GM12878 (cell line): ENCODE data around the gene MORC1.

Source experiments
- EGR1 ChIP-seq, 2 experiments: IDR thresholded peaks; 1 replicate in 1 of 2; 2 replicates in 1 of 2; pipeline ENCODE4 v1.6.1; 2011 to 2012; ENCODE audit warnings: low read depth in 2 of 2, low read length in 2 of 2, borderline replicate concordance in 1 of 2, mild to moderate bottlenecking in 1 of 2, moderate library complexity in 1 of 2
- JUNB ChIP-seq: IDR thresholded peaks from 2 replicates; pipeline ENCODE4 v1.6.1; 2016; ENCODE audit warnings: antibody characterized with exemption, mild to moderate bottlenecking
- MXI1 ChIP-seq: fragments of 150-350 bp; IDR thresholded peaks from 2 replicates; pipeline ENCODE4 v1.6.1; 2011; ENCODE audit warnings: low read depth, mild to moderate bottlenecking, inconsistent platforms, low read length, improper control_type of control experiment
- NFYB ChIP-seq: IDR thresholded peaks from 2 replicates; pipeline ENCODE4 v1.6.1; 2011; ENCODE audit warnings: low read depth, mild to moderate bottlenecking, low read length, improper control_type of control experiment, moderate library complexity; ENCODE audit not compliant: insufficient read depth
- STAT3 ChIP-seq: IDR thresholded peaks from 2 replicates; pipeline ENCODE4 v1.6.1; 2011; ENCODE audit warnings: low read depth, low read length, improper control_type of control experiment
- TF ChIP-seq, protein P1 (sequence below), 3 experiments: IDR thresholded peaks in 2 of 3; conservative IDR thresholded peaks in 1 of 3; 2 replicates each; pipeline ENCODE4 v1.5.1; 2011; ENCODE audit warnings: low read depth in 3 of 3, low read length in 3 of 3, mild to moderate bottlenecking in 3 of 3, control low read depth in 2 of 3, moderate library complexity in 2 of 3, inconsistent platforms in 1 of 3, mixed read lengths in 1 of 3; ENCODE audit not compliant: control insufficient read depth in 2 of 3, insufficient read depth in 1 of 3; ENCODE audit errors: extremely low read depth in 1 of 3

- TF ChIP-seq EGR1 (IDR thresholded peaks at IDR 0.05; ENCODE audit: borderline replicate concordance in 1 of 2, low read depth in 2 of 2, low read length in 2 of 2) (no peak), NFYB (no peak), MXI1 (no peak), JUNB (no peak), STAT3 (no peak)
- TF ChIP-seq, protein P1, sequence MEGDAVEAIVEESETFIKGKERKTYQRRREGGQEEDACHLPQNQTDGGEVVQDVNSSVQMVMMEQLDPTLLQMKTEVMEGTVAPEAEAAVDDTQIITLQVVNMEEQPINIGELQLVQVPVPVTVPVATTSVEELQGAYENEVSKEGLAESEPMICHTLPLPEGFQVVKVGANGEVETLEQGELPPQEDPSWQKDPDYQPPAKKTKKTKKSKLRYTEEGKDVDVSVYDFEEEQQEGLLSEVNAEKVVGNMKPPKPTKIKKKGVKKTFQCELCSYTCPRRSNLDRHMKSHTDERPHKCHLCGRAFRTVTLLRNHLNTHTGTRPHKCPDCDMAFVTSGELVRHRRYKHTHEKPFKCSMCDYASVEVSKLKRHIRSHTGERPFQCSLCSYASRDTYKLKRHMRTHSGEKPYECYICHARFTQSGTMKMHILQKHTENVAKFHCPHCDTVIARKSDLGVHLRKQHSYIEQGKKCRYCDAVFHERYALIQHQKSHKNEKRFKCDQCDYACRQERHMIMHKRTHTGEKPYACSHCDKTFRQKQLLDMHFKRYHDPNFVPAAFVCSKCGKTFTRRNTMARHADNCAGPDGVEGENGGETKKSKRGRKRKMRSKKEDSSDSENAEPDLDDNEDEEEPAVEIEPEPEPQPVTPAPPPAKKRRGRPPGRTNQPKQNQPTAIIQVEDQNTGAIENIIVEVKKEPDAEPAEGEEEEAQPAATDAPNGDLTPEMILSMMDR (IDR thresholded peaks at IDR 0.05 in 2 of 3, conservative IDR thresholded peaks at IDR 0.05 in 1 of 3; ENCODE audit: control insufficient read depth in 2 of 3, extremely low read depth in 1 of 3, insufficient read depth in 1 of 3, low read depth in 3 of 3, low read length in 3 of 3): no peak
Observed at GRCh38 chr3:108947855-108948254, 170.1 kb downstream of the MORC1 start.
